HG03575 (cell line): ENCODE results near the gene DMRT3.

Experiments
- ATAC-seq: cut with Tn5 transposase; IDR thresholded peaks from one replicate; pipeline ENCODE4 v1.9.1; 2021; ENCODE audit not compliant: unreplicated experiment, insufficient number of reproducible peaks, low FRiP score; ENCODE audit errors: extremely low read depth

DMRT3 gene

GRCh38 chr9:969310-970150, 6.9 kb upstream of the DMRT3 start:
- no peak for ATAC-seq

GRCh38 chr9:970151-970996, 6.1 kb upstream of the DMRT3 start:
- no peak for ATAC-seq

GRCh38 chr9:971901-972500, 4.5 kb upstream of the DMRT3 start:
- no peak for ATAC-seq

GRCh38 chr9:972501-973294, 3.8 kb upstream of the DMRT3 start:
- ATAC-seq: no peak

- ATAC-seq: no peak
Measured at GRCh38 chr9:973295-973834, 3.1 kb upstream of the DMRT3 start.

DNA sequence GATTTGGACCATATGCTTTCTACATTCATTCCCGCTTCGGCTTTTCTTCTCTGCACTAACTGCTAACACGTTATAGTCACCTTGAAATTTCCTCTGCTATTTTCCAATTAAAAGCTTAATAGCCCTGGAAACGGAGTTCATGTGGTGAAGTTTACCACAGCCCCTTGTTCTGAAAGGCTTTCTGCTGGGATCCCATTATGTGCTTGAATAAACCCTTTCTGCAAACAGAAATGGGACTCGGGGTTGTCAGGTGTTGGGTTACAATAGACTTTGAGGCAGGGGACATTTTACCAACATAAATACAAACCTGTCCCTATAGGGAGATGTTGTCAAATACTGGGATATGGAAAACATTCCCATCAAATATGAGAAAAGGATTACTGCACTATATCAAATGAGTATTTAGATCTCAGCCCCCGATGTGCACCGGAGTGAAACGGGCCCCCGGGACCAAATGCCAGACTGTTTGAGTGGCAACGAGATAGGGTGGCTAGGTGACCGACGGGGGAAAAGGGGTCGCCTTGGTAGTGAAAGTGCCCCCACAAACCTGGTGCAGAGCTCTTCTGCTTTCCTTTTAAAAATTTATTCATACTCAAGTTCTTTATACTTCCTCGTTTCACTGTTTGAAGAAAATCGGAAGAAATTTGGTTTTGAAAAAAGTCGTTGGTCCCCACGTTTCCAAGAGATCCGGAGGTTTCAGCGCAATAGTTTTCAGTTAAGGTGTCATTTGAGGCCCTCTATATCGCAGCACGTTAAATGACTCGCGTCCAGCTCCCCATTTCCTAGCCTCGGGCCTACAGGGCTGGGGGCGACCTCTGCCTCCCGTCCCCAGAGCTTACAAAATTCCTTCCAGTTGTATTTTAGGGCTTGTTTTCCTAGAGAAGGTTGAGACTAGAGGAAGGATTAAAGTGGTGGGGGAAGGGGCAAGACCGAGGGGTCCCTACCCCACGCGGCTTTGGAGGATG, 2.1 kb upstream of the DMRT3 start:
- ATAC-seq: no peak

DNA sequence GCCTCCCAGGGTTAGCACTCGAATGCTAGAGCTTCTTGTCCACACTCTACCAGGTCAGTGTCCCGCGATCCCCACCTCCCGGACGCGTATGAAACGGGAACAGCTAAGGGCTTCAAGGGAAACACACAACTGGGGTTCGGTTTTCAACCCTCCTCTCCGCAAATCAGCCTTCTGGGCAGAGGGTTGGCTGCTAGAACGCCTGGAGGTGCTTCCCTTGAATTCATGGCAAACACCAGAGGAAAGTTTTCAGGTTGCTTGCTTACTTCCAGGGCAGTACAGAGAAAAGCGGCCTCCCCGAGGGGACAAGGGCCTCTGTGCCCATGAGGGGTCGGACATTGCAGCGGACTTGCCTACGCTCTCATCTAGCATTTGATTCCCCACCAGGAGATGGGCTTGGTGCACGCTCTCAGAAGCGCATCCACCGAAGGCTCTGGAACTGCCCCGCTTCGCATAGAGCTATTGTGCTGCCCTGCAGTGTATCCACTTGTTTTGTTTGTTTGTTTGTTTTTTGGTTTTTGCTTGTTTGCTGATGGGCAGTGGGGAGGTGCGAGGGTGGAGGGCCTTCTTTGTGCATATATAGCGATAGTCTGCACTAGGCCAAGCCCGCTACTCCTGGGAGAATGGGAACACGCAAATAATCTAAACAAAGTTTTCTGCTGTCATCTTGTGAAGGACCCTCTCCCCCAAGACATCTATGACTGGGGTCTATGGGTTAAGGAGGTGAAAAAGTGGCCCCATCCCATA, 1.3 kb upstream of the DMRT3 start:
- no peak for ATAC-seq

- ATAC-seq: no peak
Measured at GRCh38 chr9:975740-976257, 656 bp upstream of the DMRT3 start.

DNA sequence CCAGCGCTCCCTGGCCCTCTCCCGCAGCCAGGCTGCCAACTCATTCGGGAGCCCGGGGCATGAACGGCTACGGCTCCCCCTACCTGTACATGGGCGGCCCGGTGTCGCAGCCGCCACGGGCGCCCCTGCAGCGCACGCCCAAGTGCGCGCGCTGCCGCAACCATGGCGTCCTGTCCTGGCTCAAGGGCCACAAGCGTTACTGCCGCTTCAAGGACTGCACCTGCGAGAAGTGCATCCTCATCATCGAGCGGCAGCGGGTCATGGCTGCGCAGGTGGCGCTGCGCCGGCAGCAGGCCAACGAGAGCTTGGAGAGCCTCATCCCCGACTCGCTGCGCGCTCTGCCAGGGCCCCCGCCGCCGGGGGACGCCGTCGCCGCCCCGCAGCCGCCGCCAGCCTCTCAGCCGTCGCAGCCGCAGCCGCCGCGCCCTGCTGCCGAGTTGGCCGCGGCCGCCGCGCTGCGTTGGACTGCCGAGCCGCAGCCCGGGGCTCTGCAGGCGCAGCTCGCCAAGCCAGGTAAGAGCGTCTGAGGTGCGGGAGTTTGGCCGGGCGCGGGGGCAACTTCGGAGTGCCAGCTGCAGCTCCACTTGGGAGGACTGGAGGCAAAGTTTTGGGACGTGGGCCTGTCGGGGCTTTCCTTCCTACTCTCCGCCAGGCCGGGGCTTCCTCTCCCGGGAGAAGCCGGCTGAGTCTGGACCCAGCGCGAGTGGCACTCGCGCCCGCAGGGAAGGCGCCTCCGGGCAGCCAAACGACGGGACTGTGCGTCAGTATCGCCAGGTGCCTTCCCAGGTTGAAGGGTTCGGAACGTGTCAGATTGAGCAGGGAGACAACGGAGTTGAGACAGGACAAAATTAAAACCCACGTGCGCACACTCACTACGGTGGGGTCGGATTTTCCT, 735 bp downstream of the DMRT3 start:
- no peak for ATAC-seq

GRCh38 chr9:977838-978830, 1.7 kb downstream of the DMRT3 start:
- ATAC-seq: no peak

DNA sequence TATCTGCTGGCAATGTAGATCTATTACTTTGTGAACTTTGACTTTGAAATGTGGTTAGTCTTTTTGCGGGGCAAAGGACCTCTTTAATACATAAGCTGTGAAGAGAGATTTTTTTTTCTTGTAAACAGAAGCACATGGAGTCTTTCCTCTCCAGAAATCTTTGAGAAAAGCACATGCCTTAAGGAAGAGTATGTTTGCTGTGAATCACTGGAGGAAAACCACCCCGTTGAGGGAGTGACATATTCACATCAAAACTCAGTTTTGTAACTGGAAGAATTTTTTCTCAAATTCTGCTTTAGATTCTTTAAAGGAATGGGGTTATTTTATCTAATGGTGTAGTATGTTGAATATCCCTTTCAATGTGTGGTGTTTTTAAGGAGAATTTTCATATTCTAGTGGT, 3.5 kb downstream of the DMRT3 start:
- ATAC-seq: no peak

DNA sequence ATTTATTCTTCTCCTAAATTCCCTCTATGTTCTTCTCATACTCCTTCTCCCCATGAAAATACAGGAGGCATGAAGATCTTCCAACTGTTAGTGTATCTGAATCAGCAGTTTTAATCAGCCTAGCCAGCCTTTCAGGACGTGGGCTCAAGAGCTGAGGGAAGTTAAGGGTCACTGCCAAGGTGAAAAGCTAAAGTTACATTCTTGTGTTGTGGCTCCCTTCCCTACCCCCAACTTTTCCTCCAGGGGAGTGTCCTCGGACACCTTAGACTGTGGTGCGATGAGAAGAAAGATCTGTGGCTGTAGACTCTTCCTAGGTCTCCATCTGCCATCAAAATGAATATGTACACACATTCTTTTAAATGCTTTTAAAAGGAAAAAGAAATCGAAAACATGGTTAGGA, 4.2 kb downstream of the DMRT3 start:
- ATAC-seq: no peak

DNA sequence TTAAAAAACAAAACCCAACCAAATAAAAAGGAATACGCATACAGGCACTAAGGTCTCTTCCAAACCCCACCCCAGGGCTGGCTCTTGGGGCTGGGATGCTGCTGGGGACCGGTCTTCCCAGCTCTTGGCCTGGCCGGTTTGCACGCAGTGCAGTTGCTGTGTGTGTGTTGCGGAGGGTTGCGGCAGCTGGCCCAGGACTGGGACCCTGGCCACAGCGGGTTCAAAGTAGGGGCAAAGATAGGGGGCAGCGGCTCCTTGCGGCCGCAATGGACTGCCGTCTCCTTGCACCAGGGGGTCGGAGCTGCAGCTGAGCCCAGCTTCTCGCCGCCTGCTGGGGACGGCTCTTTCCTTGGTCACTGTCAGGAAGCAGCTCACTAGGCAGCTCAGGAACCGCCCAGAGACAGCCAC, 5.0 kb downstream of the DMRT3 start:
- ATAC-seq: no peak

- no peak for ATAC-seq
Measured at GRCh38 chr9:982394-983230, 6.2 kb downstream of the DMRT3 start.
